Left ventricle myocardium inferior (tissue), 1 donor: ENCODE measurements around the gene SLC12A1. TPM values are rescaled to one million over a fixed set of nuclear protein-coding genes. Genes with fewer than 3 reads are reported as not detected.

ENCODE experiments used
- DNase-seq: peaks from one replicate; pipeline ENCODE4 v3.0.0-alpha.2; 2020
- H3K27ac ChIP-seq: fragments of 200-600 bp; replicated peaks from 2 replicates; pipeline ENCODE4 v1.8.0; 2021
- H3K27me3 ChIP-seq: fragments of 200-600 bp; 2 replicates; pipeline ENCODE4 v1.8.0; 2021; ENCODE audit warnings: low read depth
- H3K36me3 ChIP-seq: fragments of 200-600 bp; 2 replicates; pipeline ENCODE4 v1.8.0; 2021
- H3K4me1 ChIP-seq: fragments of 200-600 bp; 2 replicates; pipeline ENCODE4 v1.8.0; 2021
- H3K4me3 ChIP-seq: fragments of 200-600 bp; 2 replicates; pipeline ENCODE4 v1.8.0; 2021; ENCODE audit warnings: mild to moderate bottlenecking, moderate library complexity
- H3K9me3 ChIP-seq: fragments of 200-600 bp; replicated peaks from 2 replicates; pipeline ENCODE4 v1.8.0; 2021
- intact Hi-C: fragments of 100-400 bp; cut with micrococcal nuclease; formaldehyde crosslinking; loops from one replicate; pipeline ENCODE4 v1.11.0; 2022
- total RNA-seq: library from RNA; stranded (reverse); fragmentation: NEBNext Ultra II Directional; extraction: Animal tissue kit (Norgen Biotek cat#: 25700); gene quantifications from one replicate; pipeline ENCODE4 v1.2.1, GENCODE V29; 2021
- TF ChIP-seq, protein P1 (sequence below): fragments of 200-600 bp; IDR thresholded peaks from 2 replicates; pipeline ENCODE4 v1.8.0; 2021; ENCODE audit warnings: antibody characterized with exemption, mild to moderate bottlenecking, borderline replicate concordance
- donor health status: DM: no; HTN: yes; CAD: no; lungs with severe emphysema.

The SLC12A1 gene
- total RNA-seq, 1 donor from 2014 or later: not detected

DNA sequence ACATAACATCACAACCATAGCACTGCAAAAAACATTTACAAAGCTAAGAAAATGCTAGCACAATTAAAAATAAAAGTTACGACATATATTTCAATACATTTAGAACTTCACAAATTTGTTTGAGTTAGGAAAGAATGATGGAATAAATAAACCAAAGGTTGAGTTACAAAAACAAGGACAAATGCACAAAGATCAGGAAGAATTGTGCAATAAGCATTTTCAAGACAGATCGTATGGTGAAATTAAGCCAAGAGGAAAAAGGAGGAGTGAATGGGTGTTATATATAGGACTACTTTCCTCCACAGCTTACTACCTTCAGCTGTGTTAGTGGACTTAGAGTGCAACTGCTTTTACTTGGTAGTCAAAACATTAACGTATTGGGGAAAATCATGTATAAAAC, 20.6 kb upstream of the SLC12A1 start:
- TF ChIP-seq, protein P1, sequence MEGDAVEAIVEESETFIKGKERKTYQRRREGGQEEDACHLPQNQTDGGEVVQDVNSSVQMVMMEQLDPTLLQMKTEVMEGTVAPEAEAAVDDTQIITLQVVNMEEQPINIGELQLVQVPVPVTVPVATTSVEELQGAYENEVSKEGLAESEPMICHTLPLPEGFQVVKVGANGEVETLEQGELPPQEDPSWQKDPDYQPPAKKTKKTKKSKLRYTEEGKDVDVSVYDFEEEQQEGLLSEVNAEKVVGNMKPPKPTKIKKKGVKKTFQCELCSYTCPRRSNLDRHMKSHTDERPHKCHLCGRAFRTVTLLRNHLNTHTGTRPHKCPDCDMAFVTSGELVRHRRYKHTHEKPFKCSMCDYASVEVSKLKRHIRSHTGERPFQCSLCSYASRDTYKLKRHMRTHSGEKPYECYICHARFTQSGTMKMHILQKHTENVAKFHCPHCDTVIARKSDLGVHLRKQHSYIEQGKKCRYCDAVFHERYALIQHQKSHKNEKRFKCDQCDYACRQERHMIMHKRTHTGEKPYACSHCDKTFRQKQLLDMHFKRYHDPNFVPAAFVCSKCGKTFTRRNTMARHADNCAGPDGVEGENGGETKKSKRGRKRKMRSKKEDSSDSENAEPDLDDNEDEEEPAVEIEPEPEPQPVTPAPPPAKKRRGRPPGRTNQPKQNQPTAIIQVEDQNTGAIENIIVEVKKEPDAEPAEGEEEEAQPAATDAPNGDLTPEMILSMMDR: no peak
- H3K9me3 ChIP-seq: peaks cover 3% of the 10 kb centered on the region
- H3K27me3 ChIP-seq: peaks cover 8% of the 10 kb centered on the region
- H3K4me1 ChIP-seq: no peaks in the 10 kb centered on the region
- H3K4me3 ChIP-seq: no peak overlapping the region
- intact Hi-C loops: no loop called here
- no peak overlapping the region for H3K27ac ChIP-seq
- DNase-seq: no peak
- no peaks in the 10 kb centered on the region for H3K36me3 ChIP-seq

DNA sequence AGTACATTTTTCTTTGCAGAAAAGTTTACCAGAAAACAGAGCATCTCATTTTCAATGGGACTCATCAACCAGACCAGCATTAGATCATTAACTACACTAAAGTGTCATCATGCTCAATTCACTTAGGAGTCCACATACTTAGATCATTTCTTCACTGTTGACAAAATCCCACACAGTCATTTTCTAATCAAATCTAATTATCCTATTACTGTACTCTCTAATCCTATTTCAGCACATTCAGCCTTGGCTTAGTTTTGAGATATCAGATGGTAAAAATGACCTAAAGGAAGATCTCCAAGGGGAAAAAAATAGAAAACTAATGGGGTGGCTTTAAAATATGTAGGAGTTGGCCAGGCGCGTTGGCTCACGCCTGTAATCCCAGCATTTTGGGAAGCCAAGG, 19.8 kb upstream of the SLC12A1 start:
- peaks cover 3% of the 10 kb centered on the region for H3K9me3 ChIP-seq
- no peak for DNase-seq
- TF ChIP-seq, protein P1: no peak
- intact Hi-C loops: no loop called here
- H3K4me3 ChIP-seq: no peak overlapping the region
- H3K27me3 ChIP-seq: peaks cover 11% of the 10 kb centered on the region
- H3K36me3 ChIP-seq: no peaks in the 10 kb centered on the region
- no peaks in the 10 kb centered on the region for H3K4me1 ChIP-seq
- H3K27ac ChIP-seq: no peak overlapping the region

- Histone ChIP-seq H3K4me3 (peak overlapping the region; percentile 14), H3K27me3 (peaks cover 51% of the 10 kb centered on the region), H3K9me3 (no peaks in the 10 kb centered on the region), H3K36me3 (no peaks in the 10 kb centered on the region), H3K27ac (no peak overlapping the region), H3K4me1 (no peaks in the 10 kb centered on the region)
- DNase-seq: peak; percentile 48
- intact Hi-C loops: no loop called here
- TF ChIP-seq, protein P1: no peak
Observed at GRCh38 chr15:48190932-48191573, 15.0 kb upstream of the SLC12A1 start.

DNA sequence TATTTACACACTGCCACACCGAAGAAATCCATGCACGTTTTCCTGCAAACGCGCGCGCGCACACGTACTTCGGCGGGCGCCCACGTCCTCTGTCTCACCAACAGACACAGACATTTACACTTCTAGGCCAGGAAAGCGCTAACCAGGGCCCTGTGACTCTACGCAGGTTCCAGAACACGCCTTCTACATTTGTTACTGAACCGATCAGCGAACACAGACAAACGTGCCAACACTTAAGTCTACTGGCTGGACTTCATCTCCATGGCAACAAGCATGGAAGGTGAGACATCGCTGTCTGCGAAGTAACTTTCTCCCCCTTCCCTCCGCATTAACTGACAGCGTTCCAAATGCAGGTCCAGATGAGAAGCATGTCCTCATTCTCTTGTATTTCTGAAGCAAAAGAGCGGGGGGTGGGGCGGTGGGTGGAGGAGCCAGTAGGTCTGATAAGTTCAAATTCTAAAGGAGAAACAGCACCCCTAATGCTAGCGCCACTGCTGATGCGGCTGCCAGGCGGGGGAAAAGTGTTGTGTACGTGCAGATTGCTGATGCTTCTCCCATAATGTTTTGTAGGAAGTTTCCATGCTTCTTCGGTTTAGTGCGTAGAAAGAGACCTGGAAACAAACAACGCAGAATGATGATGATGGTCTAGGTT, 14.4 kb upstream of the SLC12A1 start, which contains the start of gene CTXN2:
Gene CTXN2, plus strand, starts transcription at position 92 of the 652 bp plus-strand sequence. CDS start 9,636 bp downstream, outside the sequence.
- no peaks in the 10 kb centered on the region for H3K9me3 ChIP-seq
- no peaks in the 10 kb centered on the region for H3K4me1 ChIP-seq
- TF ChIP-seq, protein P1: no peak
- peak within 1 kb of the TSS; percentile 14 for H3K4me3 ChIP-seq
- no peak for DNase-seq
- no peaks in the 10 kb centered on the region for H3K36me3 ChIP-seq
- intact Hi-C loops: no loop called here
- H3K27me3 ChIP-seq: peaks cover 55% of the 10 kb centered on the region
- no peak within 1 kb of the TSS for H3K27ac ChIP-seq

GRCh38 chr15:48202068-48202467, 4.0 kb upstream of the SLC12A1 start:
- intact Hi-C loops: no loop called here
- no peak overlapping the region for H3K27ac ChIP-seq
- no peak overlapping the region for H3K4me3 ChIP-seq
- DNase-seq: no peak
- no peaks in the 10 kb centered on the region for H3K36me3 ChIP-seq
- TF ChIP-seq, protein P1: no peak
- H3K27me3 ChIP-seq: peaks cover 20% of the 10 kb centered on the region
- no peaks in the 10 kb centered on the region for H3K4me1 ChIP-seq
- no peaks in the 10 kb centered on the region for H3K9me3 ChIP-seq
